Activated naive CD8-positive, alpha-beta T cell (primary cell): ENCODE data around the gene SCARB2.

Experiments used
- H3K27ac Mint-ChIP-seq: one replicate; pipeline ENCODE4 v1.8.0; 2021; ENCODE audit warnings: mixed read lengths
- H3K27me3 Mint-ChIP-seq: one replicate; pipeline ENCODE4 v1.8.0; 2021; ENCODE audit warnings: mixed read lengths
- H3K36me3 Mint-ChIP-seq: one replicate; pipeline ENCODE4 v1.8.0; 2021; ENCODE audit warnings: mixed read lengths
- H3K4me1 Mint-ChIP-seq: one replicate; pipeline ENCODE4 v1.8.0; 2021; ENCODE audit warnings: low read depth, mixed read lengths
- H3K4me3 Mint-ChIP-seq: one replicate; pipeline ENCODE4 v1.8.0; 2021; ENCODE audit warnings: mild to moderate bottlenecking, mixed read lengths
- H3K9me3 Mint-ChIP-seq: one replicate; pipeline ENCODE4 v1.8.0; 2021; ENCODE audit warnings: low read depth, mixed read lengths

The SCARB2 gene

GRCh38 chr4:76116821-76117220 is 96.8 kb downstream of the SCARB2 start:
- H3K4me1 Mint-ChIP-seq, result no peaks in the 10 kb centered on the region
- peaks cover 8% of the 10 kb centered on the region for H3K9me3 Mint-ChIP-seq
- H3K36me3 Mint-ChIP-seq, result peaks cover 37% of the 10 kb centered on the region
- no peak overlapping the region for H3K4me3 Mint-ChIP-seq
- no peaks in the 10 kb centered on the region for H3K27me3 Mint-ChIP-seq
- H3K27ac Mint-ChIP-seq, result no peak overlapping the region
